H9 (cell line): ENCODE results near the gene TFEB. TPM values are rescaled to one million over a fixed set of nuclear protein-coding genes. Genes with fewer than 3 reads are reported as not detected.

Experiments used
- DNase-seq: peaks from one replicate; pipeline ENCODE4 v3.0.0-alpha.2; 2017
- H2AFZ ChIP-seq: one replicate; pipeline ENCODE4 v1.6.1; 2013; ENCODE audit warnings: mild to moderate bottlenecking, low read length, control low read depth, moderate library complexity
- H2AK5ac ChIP-seq: 2 replicates; pipeline ENCODE4 v1.6.1; 2013; ENCODE audit warnings: low read length, control low read depth, mixed read lengths; ENCODE audit not compliant: insufficient read length
- H2BK120ac ChIP-seq: one replicate; pipeline ENCODE4 v1.6.1; 2013; ENCODE audit warnings: low read depth, mild to moderate bottlenecking, low read length, control low read depth, inconsistent platforms; ENCODE audit not compliant: poor library complexity, severe bottlenecking
- H2BK12ac ChIP-seq: 2 replicates; pipeline ENCODE4 v1.6.1; 2013; ENCODE audit warnings: low read length, control low read depth, mixed read lengths, low read depth; ENCODE audit not compliant: insufficient read length
- H2BK15ac ChIP-seq: 2 replicates; pipeline ENCODE4 v1.6.1; 2013; ENCODE audit warnings: low read depth, low read length, control low read depth
- H2BK20ac ChIP-seq: one replicate; pipeline ENCODE4 v1.6.1; 2013; ENCODE audit warnings: low read depth, mild to moderate bottlenecking, low read length, control low read depth, inconsistent platforms; ENCODE audit not compliant: poor library complexity, severe bottlenecking
- H2BK5ac ChIP-seq: 2 replicates; pipeline ENCODE4 v1.6.1; 2013; ENCODE audit warnings: low read length, control low read depth, mixed read lengths; ENCODE audit not compliant: insufficient read length
- H3K14ac ChIP-seq: 2 replicates; pipeline ENCODE4 v1.6.1; 2013; ENCODE audit warnings: low read length, control low read depth; ENCODE audit not compliant: insufficient read depth
- H3K18ac ChIP-seq: 2 replicates; pipeline ENCODE4 v1.6.1; 2013; ENCODE audit warnings: low read depth, mild to moderate bottlenecking, mixed read lengths, low read length, control low read depth; ENCODE audit not compliant: insufficient read length
- H3K23ac ChIP-seq: 2 replicates; pipeline ENCODE4 v1.6.1; 2013; ENCODE audit warnings: low read length, control low read depth, mixed read lengths, low read depth; ENCODE audit not compliant: insufficient read length
- H3K23me2 ChIP-seq: 2 replicates; pipeline ENCODE4 v1.6.1; 2013; ENCODE audit warnings: low read depth, mild to moderate bottlenecking, mixed read lengths, low read length, control low read depth; ENCODE audit not compliant: insufficient read length, poor library complexity, severe bottlenecking
- H3K27ac ChIP-seq: 2 replicates; pipeline ENCODE4 v1.5.1; 2013; ENCODE audit warnings: low read length, control low read depth, mixed read lengths, low read depth; ENCODE audit not compliant: insufficient read length
- H3K27me3 ChIP-seq: 2 replicates; pipeline ENCODE4 v1.6.1; 2013; ENCODE audit warnings: low read length, control low read depth, inconsistent platforms; ENCODE audit not compliant: insufficient read depth
- H3K4ac ChIP-seq: 2 replicates; pipeline ENCODE4 v1.6.1; 2013; ENCODE audit warnings: low read depth, mild to moderate bottlenecking, control low read depth, inconsistent platforms, low read length, moderate library complexity
- H3K4me1 ChIP-seq: 2 replicates; pipeline ENCODE4 v1.6.1; 2013; ENCODE audit warnings: low read length, control low read depth, inconsistent platforms; ENCODE audit not compliant: insufficient read depth
- H3K4me2 ChIP-seq: 2 replicates; pipeline ENCODE4 v1.6.1; 2013; ENCODE audit warnings: low read length, control low read depth, mixed read lengths; ENCODE audit not compliant: insufficient read length, insufficient read depth
- H3K56ac ChIP-seq: 2 replicates; pipeline ENCODE4 v1.6.1; 2013; ENCODE audit warnings: low read depth, mild to moderate bottlenecking, mixed read lengths, low read length, control low read depth; ENCODE audit not compliant: insufficient read length
- H3K79me1 ChIP-seq: 2 replicates; pipeline ENCODE4 v1.6.1; 2013; ENCODE audit warnings: low read depth, mild to moderate bottlenecking, moderate library complexity, low read length, control low read depth, inconsistent platforms; ENCODE audit not compliant: insufficient read depth, poor library complexity, severe bottlenecking
- H3K79me2 ChIP-seq: 2 replicates; pipeline ENCODE4 v1.6.1; 2013; ENCODE audit warnings: low read length, control low read depth, inconsistent platforms; ENCODE audit not compliant: insufficient read depth
- H3K9ac ChIP-seq: 2 replicates; pipeline ENCODE4 v1.6.1; 2013; ENCODE audit warnings: low read length, control low read depth, mixed read lengths; ENCODE audit not compliant: insufficient read length; ENCODE audit errors: extremely low read depth
- H3K9me3 ChIP-seq: one replicate; pipeline ENCODE4 v1.6.1; 2013; ENCODE audit warnings: low read depth, low read length, inconsistent platforms; ENCODE audit not compliant: control insufficient read depth
- H3T11ph ChIP-seq: one replicate; pipeline ENCODE4 v1.6.1; 2013; ENCODE audit warnings: mild to moderate bottlenecking, low read length, control low read depth, inconsistent platforms
- H4K20me1 ChIP-seq: one replicate; pipeline ENCODE4 v1.6.1; 2013; ENCODE audit not compliant: control insufficient read depth, insufficient read length, insufficient read depth
- H4K5ac ChIP-seq: 2 replicates; pipeline ENCODE4 v1.6.1; 2013; ENCODE audit warnings: low read depth, mild to moderate bottlenecking, mixed read lengths, low read length, control low read depth; ENCODE audit not compliant: insufficient read length
- H4K8ac ChIP-seq: replicated peaks from 2 replicates; pipeline ENCODE4 v1.6.1; 2013; ENCODE audit warnings: low read length, control low read depth, mixed read lengths, low read depth; ENCODE audit not compliant: insufficient read length
- H4K91ac ChIP-seq: 2 replicates; pipeline ENCODE4 v1.6.1; 2013; ENCODE audit warnings: low read depth, mild to moderate bottlenecking, moderate library complexity, mixed read lengths, low read length, control low read depth; ENCODE audit not compliant: insufficient read length
- H3K27ac Mint-ChIP-seq, 3 experiments: 2 replicates in 2 of 3; 3 replicates in 1 of 3; pipeline ENCODE4 v1.8.0; 2020 to 2021; ENCODE audit warnings: mixed read lengths in 3 of 3, mild to moderate bottlenecking in 1 of 3, moderate library complexity in 1 of 3
- H3K27me3 Mint-ChIP-seq: 2 replicates; pipeline ENCODE4 v1.8.0; 2021; ENCODE audit warnings: low read depth, mild to moderate bottlenecking, moderate library complexity, mixed read lengths
- H3K36me3 Mint-ChIP-seq, 3 experiments: 2 replicates in 2 of 3; 3 replicates in 1 of 3; pipeline ENCODE4 v1.8.0; 2020 to 2021; ENCODE audit warnings: low read depth in 3 of 3, mixed read lengths in 3 of 3; ENCODE audit not compliant: insufficient read depth in 1 of 3
- H3K4me1 Mint-ChIP-seq, 2 experiments: 2 replicates each; pipeline ENCODE4 v1.8.0; 2020; ENCODE audit warnings: mixed read lengths in 2 of 2
- H3K4me3 Mint-ChIP-seq, 2 experiments: 2 replicates in 1 of 2; 3 replicates in 1 of 2; pipeline ENCODE4 v1.8.0; 2020 to 2021; ENCODE audit warnings: mild to moderate bottlenecking in 2 of 2, mixed read lengths in 2 of 2, moderate library complexity in 1 of 2
- H3K9me3 Mint-ChIP-seq, 2 experiments: 2 replicates in 1 of 2; 3 replicates in 1 of 2; pipeline ENCODE4 v1.8.0; 2020; ENCODE audit warnings: mild to moderate bottlenecking in 2 of 2, mixed read lengths in 2 of 2, moderate library complexity in 1 of 2
- WGBS: extraction: QIAGEN DNeasy Blood & Tissue Kit; methylation state at CpG from one replicate; pipeline ENCODE4 v1.1.7; 2013; ENCODE audit warnings: missing lambda C conversion rate, low lambda C conversion rate, mixed read lengths; ENCODE audit not compliant: insufficient read length; ENCODE audit errors: extremely low coverage; 5-methylcytosine and 5-hydroxymethylcytosine counted together
- total RNA-seq: library from RNA; stranded (reverse); gene quantifications from 2 replicates; pipeline ENCODE4 v1.2.1, GENCODE V29; 2021
- TF ChIP-seq, protein P1 (sequence below): fragments of 200-600 bp; sonication (generic); conservative IDR thresholded peaks from 3 replicates; pipeline ENCODE4 v1.8.0; 2021; ENCODE audit warnings: antibody characterized with exemption, mild to moderate bottlenecking

The TFEB gene
- total RNA-seq, 1 experiment from 2014 or later, result 1.2 TPM

DNA sequence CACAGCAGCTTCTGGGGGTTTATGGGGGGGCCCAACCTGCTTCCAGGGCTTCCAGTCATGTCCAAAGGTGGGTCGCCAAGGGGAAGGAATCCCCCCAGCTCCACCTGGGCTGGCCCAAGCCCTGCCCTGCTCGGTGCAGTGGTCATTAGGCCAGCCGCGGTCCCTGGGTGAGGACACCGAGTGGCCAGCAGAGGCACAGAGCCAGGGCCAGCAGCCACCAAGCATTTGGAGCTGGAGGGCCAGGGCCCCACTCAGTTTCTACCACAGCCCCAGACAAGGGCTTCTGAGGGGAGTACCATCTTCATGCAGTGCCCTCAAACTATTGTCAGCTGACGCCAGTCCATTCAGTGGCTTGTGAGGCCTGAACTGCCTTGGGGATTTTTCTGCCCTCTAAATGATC lies 39.6 kb downstream of the TFEB start:
- Histone ChIP-seq H3K79me2 (no peaks in the 10 kb centered on the region), H3K4me2 (no peak overlapping the region), H3K79me1 (no peaks in the 10 kb centered on the region), H3K18ac (no peak overlapping the region), H2BK20ac (no peak overlapping the region), H3K27ac (no peak overlapping the region), H3K4me1 (no peaks in the 10 kb centered on the region), H3K27me3 (no peaks in the 10 kb centered on the region), H3K9me3 (no peaks in the 10 kb centered on the region), H2AFZ (no peak overlapping the region), H4K20me1 (peaks cover 4% of the 10 kb centered on the region), H3K23me2 (no peaks in the 10 kb centered on the region), H2AK5ac (no peak overlapping the region), H3K9ac (no peak overlapping the region), H4K8ac (no peak overlapping the region), H3K4ac (no peak overlapping the region), H2BK15ac (no peak overlapping the region), H3K23ac (no peak overlapping the region), H4K5ac (no peak overlapping the region), H2BK120ac (no peak overlapping the region), H2BK5ac (no peak overlapping the region), H3K56ac (no peak overlapping the region), H3T11ph (no peak overlapping the region), H4K91ac (no peak overlapping the region), H3K14ac (no peak overlapping the region), H2BK12ac (no peak overlapping the region)
- Mint-ChIP-seq H3K36me3 (no peaks in the 10 kb centered on the region; a peak in 1 of 7 replicates), H3K27me3 (peaks cover 4% of the 10 kb centered on the region), H3K4me3 (no peak overlapping the region), H3K4me1 (peaks cover 23 to 25% of the 10 kb centered on the region in 2 experiments), H3K27ac (no peak overlapping the region), H3K9me3 (no peaks in the 10 kb centered on the region; a peak in 1 of 5 replicates)
- no CpG with 5 or more reads among the region's 6 CpGs for WGBS
- TF ChIP-seq, protein P1, sequence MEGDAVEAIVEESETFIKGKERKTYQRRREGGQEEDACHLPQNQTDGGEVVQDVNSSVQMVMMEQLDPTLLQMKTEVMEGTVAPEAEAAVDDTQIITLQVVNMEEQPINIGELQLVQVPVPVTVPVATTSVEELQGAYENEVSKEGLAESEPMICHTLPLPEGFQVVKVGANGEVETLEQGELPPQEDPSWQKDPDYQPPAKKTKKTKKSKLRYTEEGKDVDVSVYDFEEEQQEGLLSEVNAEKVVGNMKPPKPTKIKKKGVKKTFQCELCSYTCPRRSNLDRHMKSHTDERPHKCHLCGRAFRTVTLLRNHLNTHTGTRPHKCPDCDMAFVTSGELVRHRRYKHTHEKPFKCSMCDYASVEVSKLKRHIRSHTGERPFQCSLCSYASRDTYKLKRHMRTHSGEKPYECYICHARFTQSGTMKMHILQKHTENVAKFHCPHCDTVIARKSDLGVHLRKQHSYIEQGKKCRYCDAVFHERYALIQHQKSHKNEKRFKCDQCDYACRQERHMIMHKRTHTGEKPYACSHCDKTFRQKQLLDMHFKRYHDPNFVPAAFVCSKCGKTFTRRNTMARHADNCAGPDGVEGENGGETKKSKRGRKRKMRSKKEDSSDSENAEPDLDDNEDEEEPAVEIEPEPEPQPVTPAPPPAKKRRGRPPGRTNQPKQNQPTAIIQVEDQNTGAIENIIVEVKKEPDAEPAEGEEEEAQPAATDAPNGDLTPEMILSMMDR, result no peak
- no peak for DNase-seq
